IMR-90 (cell line): Measurements from ENCODE around the gene PSEN2. TPM values are rescaled to one million over a fixed set of nuclear protein-coding genes. Genes with fewer than 3 reads are reported as not detected.

ENCODE experiments used
- ATAC-seq: fragments of 200-7000 bp; cut with Tn5 transposase; 2 replicates; pipeline ENCODE4 v1.9.1; 2020; ENCODE audit warnings: low read depth, mild to moderate bottlenecking, moderate library complexity
- BruUV-seq: library from RNA; stranded (reverse); fragments of 400-500 nt; replicated peaks from 2 replicates; lab custom pipeline; 2021; lab: Mats Ljungman, UMichigan
- CTCF ChIA-PET: fragments of 300-600 bp; formaldehyde crosslinking; extraction: SDS; loops from one replicate; lab custom pipeline; 2021; ENCODE audit warnings: antibody characterized with exemption; lab: Yijun Ruan, JAX
- POLR2A ChIA-PET: fragments of 300-600 bp; sonication (Branson Sonifier 250); formaldehyde crosslinking; loops from one replicate; lab custom pipeline; 2022; ENCODE audit warnings: antibody characterized with exemption; ENCODE audit not compliant: unreplicated experiment; lab: Charles Lee
- DNase-seq: peaks from one replicate; pipeline ENCODE4 v3.0.0; 2013
- H2AFZ ChIP-seq: replicated peaks from 2 replicates; pipeline ENCODE3; 2013; ENCODE audit warnings: low read length, mild to moderate bottlenecking; ENCODE audit not compliant: poor library complexity
- H2AK5ac ChIP-seq: 2 replicates; pipeline ENCODE4 v1.6.1; 2013; ENCODE audit warnings: low read depth, low read length, inconsistent platforms
- H2AK9ac ChIP-seq: replicated peaks from 2 replicates; pipeline ENCODE3; 2013; ENCODE audit warnings: mild to moderate bottlenecking, low read depth, low read length, moderate library complexity; ENCODE audit not compliant: poor library complexity
- H2BK120ac ChIP-seq: 2 replicates; pipeline ENCODE4 v1.6.1; 2013; ENCODE audit warnings: low read depth, low read length, inconsistent platforms
- H2BK15ac ChIP-seq: 3 replicates; pipeline ENCODE4 v1.6.1; 2013; ENCODE audit warnings: low read depth, low read length, inconsistent platforms
- H2BK20ac ChIP-seq: 2 replicates; pipeline ENCODE4 v1.6.1; 2013; ENCODE audit warnings: low read depth, mild to moderate bottlenecking, inconsistent platforms, low read length, moderate library complexity
- H2BK5ac ChIP-seq: 2 replicates; pipeline ENCODE4 v1.6.1; 2013; ENCODE audit warnings: mild to moderate bottlenecking, low read depth, low read length, inconsistent platforms; ENCODE audit not compliant: poor library complexity, severe bottlenecking
- H3K14ac ChIP-seq: replicated peaks from 2 replicates; pipeline ENCODE4 v1.6.1; 2013; ENCODE audit warnings: low read depth, low read length, inconsistent platforms
- H3K18ac ChIP-seq: 2 replicates; pipeline ENCODE4 v1.6.1; 2013; ENCODE audit warnings: low read depth, low read length, control low read depth
- H3K23ac ChIP-seq: 2 replicates; pipeline ENCODE4 v1.6.1; 2013; ENCODE audit warnings: low read depth, low read length, inconsistent platforms
- H3K27ac ChIP-seq: 2 replicates; pipeline ENCODE4 v1.5.1; 2013; ENCODE audit warnings: mild to moderate bottlenecking, control low read depth, low read length; ENCODE audit not compliant: insufficient read depth
- H3K27me3 ChIP-seq: 2 replicates; pipeline ENCODE4 v1.6.1; 2013; ENCODE audit warnings: low read length; ENCODE audit not compliant: control insufficient read depth, insufficient read depth
- H3K36me3 ChIP-seq: 2 replicates; pipeline ENCODE4 v1.6.1; 2013; ENCODE audit warnings: low read length, mixed read lengths; ENCODE audit not compliant: control insufficient read depth, insufficient read depth
- H3K4ac ChIP-seq: 2 replicates; pipeline ENCODE4 v1.6.1; 2013; ENCODE audit warnings: low read depth, low read length, inconsistent platforms
- H3K4me1 ChIP-seq: 2 replicates; pipeline ENCODE4 v1.6.1; 2013; ENCODE audit warnings: low read length, mixed read lengths; ENCODE audit not compliant: control insufficient read depth, insufficient read depth
- H3K4me2 ChIP-seq: 2 replicates; pipeline ENCODE4 v1.6.1; 2013; ENCODE audit warnings: low read depth, mild to moderate bottlenecking, control low read depth, low read length, moderate library complexity
- H3K4me3 ChIP-seq: 2 replicates; pipeline ENCODE4 v1.5.1; 2013; ENCODE audit warnings: low read depth, mild to moderate bottlenecking, control low read depth, low read length, moderate library complexity; ENCODE audit not compliant: insufficient read depth
- H3K56ac ChIP-seq: 2 replicates; pipeline ENCODE4 v1.6.1; 2013; ENCODE audit warnings: low read length, inconsistent platforms; ENCODE audit not compliant: insufficient read depth; ENCODE audit errors: extremely low read depth
- H3K79me1 ChIP-seq, 2 experiments: 2 replicates each; pipeline ENCODE4 v1.6.1; 2013; ENCODE audit warnings: low read length in 2 of 2, inconsistent platforms in 1 of 2, low read depth in 1 of 2
- H3K9ac ChIP-seq: 2 replicates; pipeline ENCODE4 v1.6.1; 2013; ENCODE audit warnings: low read depth, low read length, control low read depth
- H3K9me1 ChIP-seq: 2 replicates; pipeline ENCODE4 v1.6.1; 2013; ENCODE audit warnings: low read length, inconsistent platforms; ENCODE audit not compliant: insufficient read depth
- H3K9me3 ChIP-seq: 2 replicates; pipeline ENCODE4 v1.6.1; 2013; ENCODE audit warnings: low read length; ENCODE audit not compliant: control insufficient read depth, insufficient read depth
- H4K20me1 ChIP-seq: 2 replicates; pipeline ENCODE4 v1.6.1; 2013; ENCODE audit warnings: low read length, inconsistent platforms; ENCODE audit not compliant: insufficient read depth
- H4K5ac ChIP-seq: 2 replicates; pipeline ENCODE4 v1.6.1; 2013; ENCODE audit warnings: mild to moderate bottlenecking, low read depth, low read length, control low read depth
- H4K8ac ChIP-seq, 2 experiments: 2 replicates each; pipeline ENCODE4 v1.6.1; 2013; ENCODE audit warnings: low read depth in 2 of 2, low read length in 2 of 2, control low read depth in 1 of 2, inconsistent platforms in 1 of 2
- H4K91ac ChIP-seq: 2 replicates; pipeline ENCODE4 v1.6.1; 2013; ENCODE audit warnings: low read depth, low read length, inconsistent platforms; ENCODE audit not compliant: insufficient read depth
- BHLHE40 ChIP-seq: fragments of 150-350 bp; IDR thresholded peaks from 2 replicates; pipeline ENCODE4 v1.6.1; 2016; ENCODE audit warnings: mild to moderate bottlenecking, low read depth, low read length
- CEBPB ChIP-seq: IDR thresholded peaks from 2 replicates; pipeline ENCODE4 v1.6.1; 2012; ENCODE audit warnings: low read depth, low read length, improper control_type of control experiment
- CHD1 ChIP-seq: IDR thresholded peaks from 2 replicates; pipeline ENCODE4 v1.6.1; 2012; ENCODE audit warnings: low read depth, low read length, improper control_type of control experiment
- CTCF ChIP-seq: conservative IDR thresholded peaks from 2 replicates; pipeline ENCODE4 v1.5.1; 2012; ENCODE audit warnings: mild to moderate bottlenecking, low read depth, low read length, improper control_type of control experiment
- ELK1 ChIP-seq: fragments of 150-350 bp; IDR thresholded peaks from 2 replicates; pipeline ENCODE4 v1.6.1; 2016; ENCODE audit warnings: low read depth, mild to moderate bottlenecking, low read length, moderate library complexity, borderline replicate concordance
- FOS ChIP-seq: fragments of 150-350 bp; IDR thresholded peaks from 2 replicates; pipeline ENCODE4 v1.6.1; 2016; ENCODE audit warnings: low read depth, low read length
- MAFK ChIP-seq: IDR thresholded peaks from 2 replicates; pipeline ENCODE4 v1.6.1; 2012; ENCODE audit warnings: low read depth, low read length, improper control_type of control experiment
- NFE2L2 ChIP-seq: fragments of 150-350 bp; IDR thresholded peaks from 2 replicates; pipeline ENCODE4 v1.6.1; 2016; ENCODE audit warnings: low read depth, mild to moderate bottlenecking, low read length
- RAD21 ChIP-seq: IDR thresholded peaks from 2 replicates; pipeline ENCODE4 v1.6.1; 2012; ENCODE audit warnings: low read length, improper control_type of control experiment
- RCOR1 ChIP-seq: IDR thresholded peaks from 2 replicates; pipeline ENCODE4 v1.6.1; 2012; ENCODE audit warnings: mild to moderate bottlenecking, low read length, improper control_type of control experiment; ENCODE audit not compliant: insufficient replicate concordance
- RFX5 ChIP-seq: IDR thresholded peaks from 2 replicates; pipeline ENCODE4 v1.8.0; 2012; ENCODE audit warnings: low read depth, mild to moderate bottlenecking, low read length, moderate library complexity
- SMC3 ChIP-seq: fragments of 150-350 bp; IDR thresholded peaks from 2 replicates; pipeline ENCODE4 v1.6.1; 2016; ENCODE audit warnings: low read depth, mild to moderate bottlenecking, antibody characterized with exemption, low read length, moderate library complexity
- USF2 ChIP-seq: fragments of 150-350 bp; IDR thresholded peaks from 2 replicates; pipeline ENCODE4 v1.6.1; 2017; ENCODE audit warnings: mild to moderate bottlenecking, antibody characterized with exemption, low read length, low read depth
- WGBS, 2 experiments: methylation state at CpG; one replicate each; pipeline versions ENCODE4 v1.1.5 to v1.1.7; 2013; ENCODE audit warnings: missing lambda C conversion rate in 2 of 2; ENCODE audit not compliant: insufficient read length in 1 of 2; ENCODE audit errors: extremely low coverage in 2 of 2; 5-methylcytosine and 5-hydroxymethylcytosine counted together
- dilution Hi-C: fragments of 300-500 bp; cut with HindIII; formaldehyde crosslinking; loops from one replicate; pipeline ENCODE4 v1.14.3; 2018; ENCODE audit warnings: low sequenced_read_pairs; ENCODE audit not compliant: unreplicated experiment
- in situ Hi-C: fragments of 300-500 bp; cut with MboI; formaldehyde crosslinking; loops from 3 replicates; pipeline ENCODE4 v1.14.3; 2019; ENCODE audit warnings: low sequenced_read_pairs, inconsistent platforms, mixed read lengths
- intact Hi-C: fragments of 100-400 bp; cut with micrococcal nuclease; formaldehyde crosslinking; loops from 2 replicates; pipeline ENCODE4 v1.10.0; 2022
- polyA plus RNA-seq, 3 experiments: library from polyadenylated mRNA; depleted of rRNA; stranded (reverse); fragments of >200 nt; gene quantifications; 2 replicates each; pipeline ENCODE4 v1.2.3, GENCODE V29; 2012; ENCODE audit warnings: low replicate concordance in 1 of 3
- total RNA-seq: library from RNA; depleted of rRNA; stranded (reverse); fragments of >200 nt; gene quantifications from 2 replicates; pipeline ENCODE4 v1.2.3, GENCODE V29; 2012

Gene PSEN2
- total and polyA plus RNA-seq, 2 of the 4 experiments (the other 2 are of a cell fraction) = 15.0 to 24.4 TPM

- Histone ChIP-seq H4K20me1 (peaks cover 3% of the 10 kb centered on the region; the same call in 1 of the 2 replicates), H3K27me3 (no peaks in the 10 kb centered on the region), H3K9ac (no peak overlapping the region), H3K9me1 (peaks cover 22% of the 10 kb centered on the region), H2AK5ac (no peak overlapping the region), H3K9me3 (no peaks in the 10 kb centered on the region), H3K4me2 (peak overlapping the region; percentile 80), H3K23ac (no peak overlapping the region), H3K36me3 (peaks cover 5% of the 10 kb centered on the region), H3K4me1 (peaks cover 10% of the 10 kb centered on the region), H4K5ac (no peak overlapping the region; the same call in 1 of the 2 replicates), H2AK9ac (no peak overlapping the region), H3K27ac (no peak overlapping the region), H4K8ac (no peak overlapping the region), H3K4ac (no peak overlapping the region), H3K79me1 (peaks cover 0 to 9% of the 10 kb centered on the region in 2 experiments; a peak in 1 of 4 replicates), H3K4me3 (no peak overlapping the region), H2BK15ac (no peak overlapping the region), H2AFZ (no peak overlapping the region), H3K56ac (no peak overlapping the region), H2BK20ac (no peak overlapping the region), H3K18ac (no peak overlapping the region), H2BK5ac (no peak overlapping the region), H4K91ac (no peak overlapping the region), H2BK120ac (no peak overlapping the region), H3K14ac (no peak overlapping the region)
- dilution Hi-C loops = no loop called here
- no peak for TF ChIP-seq ELK1
- no peak for TF ChIP-seq RFX5
- no peak for TF ChIP-seq MAFK
- TF ChIP-seq CTCF = no peak
- TF ChIP-seq NFE2L2 = no peak
- TF ChIP-seq RCOR1 = peak; percentile 43
- no peak for TF ChIP-seq USF2
- peak; percentile 19; the same call in 1 of the 2 replicates for TF ChIP-seq FOS
- no peak for TF ChIP-seq RAD21
- no peak for TF ChIP-seq SMC3
- no peak for TF ChIP-seq CHD1
- TF ChIP-seq BHLHE40 = peak; percentile 31; the same call in 1 of the 2 replicates
- TF ChIP-seq CEBPB = no peak
- no TSS peak for BruUV-seq
- ChIA-PET CTCF (interaction anchor here (0.5 to 0.7 kb wide), 2 partner anchors 62 to 479 kb away, joined by 3 to 7 read pairs; no protein-coding TSS in a partner anchor), POLR2A (no interaction called here)
- in situ Hi-C loops = no loop called here
- DNase-seq = peak; percentile 69
- ATAC-seq = peak; percentile 94
- intact Hi-C loops = no loop called here
- WGBS, 2 experiments = 23% methylated on average over 3 of the region's 9 CpGs; no CpG with 5 or more reads in 1 of the 2 experiments
These were observed 12.4 kb downstream of the PSEN2 start for GRCh38 chr1:226882631-226883409.
